ENCODE data around the gene AGMO.

DNA sequence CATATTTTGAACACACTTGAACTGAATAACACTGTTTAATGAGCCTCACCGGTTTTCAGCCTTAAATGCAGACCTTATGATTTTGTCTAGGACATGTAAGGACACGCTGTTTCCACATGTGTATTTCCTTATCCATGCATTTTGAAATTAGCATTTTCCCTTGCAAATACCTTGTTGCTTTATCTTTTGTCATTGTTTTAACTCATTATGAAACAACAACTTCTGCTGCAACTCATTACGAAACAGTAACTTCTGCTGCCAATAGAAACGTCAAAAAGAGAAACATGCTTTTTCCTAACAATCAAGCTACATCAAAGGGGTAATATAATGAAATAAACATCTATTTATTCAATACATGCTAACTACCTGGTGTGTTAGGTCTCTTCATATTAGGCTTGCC lies 322.0 kb downstream of the AGMO start:
- TF ChIP-seq CTCF (IDR thresholded peaks at IDR 0.05; ENCODE audit: insufficient read depth, low read depth, low read length), result no peak
- no peak for TF ChIP-seq EZH2 (IDR thresholded peaks at IDR 0.05; ENCODE audit: insufficient read depth, low read length)
